Measurements from ENCODE around the gene LDB2. TPM values are rescaled to one million over a fixed set of nuclear protein-coding genes. Genes with fewer than 3 reads are reported as not detected.

Gene LDB2
- total RNA-seq, 1 donor, result 18.8 TPM

DNA sequence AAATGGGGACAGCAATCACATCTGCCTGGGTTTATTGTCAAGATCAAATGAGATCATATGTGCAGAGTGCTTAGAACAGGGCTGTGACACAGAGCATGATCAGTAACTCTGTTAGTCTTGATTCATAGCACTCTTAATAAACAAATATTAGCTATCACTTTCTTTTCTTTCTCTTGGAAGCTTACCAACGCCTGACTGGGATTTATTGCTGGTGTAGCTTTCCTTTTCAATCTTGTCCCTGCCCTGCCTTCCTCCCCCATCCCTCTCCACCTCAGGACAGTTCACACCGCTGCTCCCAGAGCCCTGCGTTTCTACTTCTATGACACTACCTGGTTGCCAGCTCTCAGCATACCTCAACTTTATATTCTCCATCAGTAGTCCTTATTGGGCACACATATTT, 120.7 kb downstream of the LDB2 start:
- H3K79me2 ChIP-seq (ENCODE audit: insufficient read depth, low read length), result no peaks in the 10 kb centered on the region

DNA sequence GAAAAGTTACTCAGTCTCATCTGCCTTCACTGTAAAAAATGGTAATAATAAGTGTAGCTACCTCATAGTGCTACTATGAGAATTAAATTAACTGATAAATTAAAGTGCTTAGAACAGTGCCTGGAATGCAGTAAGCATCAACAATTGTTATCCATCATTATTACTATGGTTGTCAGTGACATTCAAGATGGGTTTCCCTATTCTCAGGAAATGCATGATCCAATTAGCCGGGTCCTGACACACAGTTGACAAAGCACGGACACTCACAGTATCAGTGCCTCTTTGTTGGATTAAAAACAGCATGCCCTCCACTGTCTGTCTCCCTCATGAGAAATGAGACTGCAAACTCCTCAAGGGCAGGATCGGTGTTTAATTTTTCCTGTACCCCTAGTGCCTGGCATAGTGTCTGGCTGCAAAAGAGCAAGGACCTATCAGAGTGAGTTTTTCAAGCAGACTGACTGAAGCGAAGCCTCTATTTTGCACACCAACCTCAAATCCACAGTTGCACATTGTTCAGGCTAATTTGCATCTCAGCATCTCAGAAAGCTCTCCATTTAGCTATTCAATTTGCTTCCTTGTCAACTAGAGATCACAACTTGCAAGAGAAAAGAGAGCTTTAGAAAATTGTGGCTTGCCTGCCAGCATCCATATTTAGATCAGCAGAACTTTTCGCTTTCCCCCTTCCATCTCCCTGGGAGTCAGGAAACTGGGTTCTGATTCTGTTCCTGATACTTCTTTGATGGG, 122.9 kb downstream of the LDB2 start:
- peaks cover 44% of the 10 kb centered on the region for H3K4me1 ChIP-seq (ENCODE audit: insufficient read depth, low read length)
- no peaks in the 10 kb centered on the region for H4K20me1 ChIP-seq (ENCODE audit: insufficient read depth, low read length)
- DNase-seq (ENCODE audit: insufficient read length, low spot score, missing footprints), result no peak
- H3K27me3 ChIP-seq (ENCODE audit: insufficient read depth, low read length), result no peaks in the 10 kb centered on the region
- TF ChIP-seq, protein P1, sequence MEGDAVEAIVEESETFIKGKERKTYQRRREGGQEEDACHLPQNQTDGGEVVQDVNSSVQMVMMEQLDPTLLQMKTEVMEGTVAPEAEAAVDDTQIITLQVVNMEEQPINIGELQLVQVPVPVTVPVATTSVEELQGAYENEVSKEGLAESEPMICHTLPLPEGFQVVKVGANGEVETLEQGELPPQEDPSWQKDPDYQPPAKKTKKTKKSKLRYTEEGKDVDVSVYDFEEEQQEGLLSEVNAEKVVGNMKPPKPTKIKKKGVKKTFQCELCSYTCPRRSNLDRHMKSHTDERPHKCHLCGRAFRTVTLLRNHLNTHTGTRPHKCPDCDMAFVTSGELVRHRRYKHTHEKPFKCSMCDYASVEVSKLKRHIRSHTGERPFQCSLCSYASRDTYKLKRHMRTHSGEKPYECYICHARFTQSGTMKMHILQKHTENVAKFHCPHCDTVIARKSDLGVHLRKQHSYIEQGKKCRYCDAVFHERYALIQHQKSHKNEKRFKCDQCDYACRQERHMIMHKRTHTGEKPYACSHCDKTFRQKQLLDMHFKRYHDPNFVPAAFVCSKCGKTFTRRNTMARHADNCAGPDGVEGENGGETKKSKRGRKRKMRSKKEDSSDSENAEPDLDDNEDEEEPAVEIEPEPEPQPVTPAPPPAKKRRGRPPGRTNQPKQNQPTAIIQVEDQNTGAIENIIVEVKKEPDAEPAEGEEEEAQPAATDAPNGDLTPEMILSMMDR (IDR thresholded peaks at IDR 0.05; ENCODE audit: extremely low read depth, low read depth, low read length), result no peak
- H3K4me2 ChIP-seq (ENCODE audit: insufficient read depth, low read length), result no peak overlapping the region
- no peak overlapping the region for H3K27ac ChIP-seq (ENCODE audit: low read depth, low read length)
- no peaks in the 10 kb centered on the region for H3K9me3 ChIP-seq (ENCODE audit: low read depth, low read length)
- no peaks in the 10 kb centered on the region for H3K79me2 ChIP-seq (ENCODE audit: insufficient read depth, low read length)
- peaks cover 16% of the 10 kb centered on the region for H3K36me3 ChIP-seq (ENCODE audit: insufficient read depth, low read length)
- H2AFZ ChIP-seq (ENCODE audit: low read length), result no peak overlapping the region
- no peak overlapping the region for H3K4me3 ChIP-seq (ENCODE audit: insufficient read depth, low read length)

More for the DNA sequence above, 120.7 kb downstream of the LDB2 start:
- Histone ChIP-seq H3K4me2 (ENCODE audit: insufficient read depth, low read length) (no peak overlapping the region), H2AFZ (ENCODE audit: low read length) (no peak overlapping the region), H3K9me3 (ENCODE audit: low read depth, low read length) (no peaks in the 10 kb centered on the region), H3K4me3 (ENCODE audit: insufficient read depth, low read length) (no peak overlapping the region), H3K27me3 (ENCODE audit: insufficient read depth, low read length) (no peaks in the 10 kb centered on the region), H3K36me3 (ENCODE audit: insufficient read depth, low read length) (peaks cover 21% of the 10 kb centered on the region), H4K20me1 (ENCODE audit: insufficient read depth, low read length) (no peaks in the 10 kb centered on the region), H3K4me1 (ENCODE audit: insufficient read depth, low read length) (peaks cover 23% of the 10 kb centered on the region), H3K27ac (ENCODE audit: low read depth, low read length) (no peak overlapping the region)
- TF ChIP-seq, protein P1 (IDR thresholded peaks at IDR 0.05; ENCODE audit: extremely low read depth, low read depth, low read length), result no peak
- no peak for DNase-seq (ENCODE audit: insufficient read length, low spot score, missing footprints)

DNA sequence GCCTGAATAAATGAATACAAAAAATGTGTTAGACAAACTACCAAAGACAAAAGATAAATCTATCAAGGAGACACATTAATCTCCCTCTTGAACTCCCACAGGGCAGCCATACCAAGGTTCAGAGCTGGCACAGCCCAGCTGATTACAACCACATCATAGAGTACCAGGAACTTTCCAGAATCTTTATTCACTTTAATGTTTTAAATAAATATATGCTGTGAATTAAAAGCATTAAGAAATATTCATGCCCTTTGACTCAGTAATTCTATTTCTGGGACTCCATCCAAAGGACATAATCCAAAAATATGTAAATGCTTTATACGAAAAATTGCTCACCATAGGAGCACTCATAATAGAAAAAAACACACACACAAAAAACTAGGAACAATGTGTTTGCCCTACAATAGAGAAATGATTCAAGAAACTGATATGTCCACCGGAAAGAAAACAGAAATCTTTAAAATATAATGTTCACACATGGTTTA, 126.0 kb downstream of the LDB2 start:
- Histone ChIP-seq H4K20me1 (ENCODE audit: insufficient read depth, low read length) (no peaks in the 10 kb centered on the region), H2AFZ (ENCODE audit: low read length) (no peak overlapping the region), H3K79me2 (ENCODE audit: insufficient read depth, low read length) (no peaks in the 10 kb centered on the region), H3K27me3 (ENCODE audit: insufficient read depth, low read length) (no peaks in the 10 kb centered on the region), H3K4me2 (ENCODE audit: insufficient read depth, low read length) (peak overlapping the region; percentile 26), H3K27ac (ENCODE audit: low read depth, low read length) (peak overlapping the region; percentile 53), H3K4me3 (ENCODE audit: insufficient read depth, low read length) (no peak overlapping the region), H3K4me1 (ENCODE audit: insufficient read depth, low read length) (peaks cover 35% of the 10 kb centered on the region), H3K36me3 (ENCODE audit: insufficient read depth, low read length) (peaks cover 10% of the 10 kb centered on the region), H3K9me3 (ENCODE audit: low read depth, low read length) (no peaks in the 10 kb centered on the region)
- TF ChIP-seq, protein P1 (IDR thresholded peaks at IDR 0.05; ENCODE audit: extremely low read depth, low read depth, low read length), result no peak
- peak; percentile 43 for DNase-seq (ENCODE audit: insufficient read length, low spot score, missing footprints)

DNA sequence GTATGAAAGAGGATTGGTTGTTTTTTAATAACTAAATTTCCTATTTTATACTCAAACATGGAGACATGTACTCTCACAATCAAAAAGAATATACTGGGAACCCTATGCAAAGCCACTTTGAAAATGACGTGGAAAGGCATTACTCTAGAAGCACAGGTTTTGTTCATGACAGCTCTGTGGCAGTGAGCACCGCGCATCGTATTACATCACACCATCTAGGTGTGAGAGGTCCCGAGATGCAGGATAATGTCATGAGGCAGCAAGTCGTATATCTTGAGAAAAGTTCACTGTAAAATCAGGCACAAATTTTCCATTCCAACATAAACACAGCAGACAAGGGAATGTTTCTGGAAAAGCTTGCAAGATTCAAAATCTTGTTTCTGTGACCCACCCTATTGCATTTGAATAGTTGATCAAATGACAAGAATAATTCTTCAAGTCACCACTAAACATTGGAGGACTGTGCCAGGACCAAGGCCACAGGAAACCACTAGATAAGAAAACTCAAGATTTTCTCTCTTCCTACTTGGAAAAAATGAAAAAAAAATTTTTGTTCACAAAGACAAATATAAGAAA, 127.6 kb downstream of the LDB2 start:
- Histone ChIP-seq H2AFZ (ENCODE audit: low read length) (no peak overlapping the region), H4K20me1 (ENCODE audit: insufficient read depth, low read length) (no peaks in the 10 kb centered on the region), H3K4me1 (ENCODE audit: insufficient read depth, low read length) (peaks cover 35% of the 10 kb centered on the region), H3K79me2 (ENCODE audit: insufficient read depth, low read length) (no peaks in the 10 kb centered on the region), H3K36me3 (ENCODE audit: insufficient read depth, low read length) (no peaks in the 10 kb centered on the region), H3K27ac (ENCODE audit: low read depth, low read length) (no peak overlapping the region), H3K9me3 (ENCODE audit: low read depth, low read length) (no peaks in the 10 kb centered on the region), H3K27me3 (ENCODE audit: insufficient read depth, low read length) (no peaks in the 10 kb centered on the region), H3K4me2 (ENCODE audit: insufficient read depth, low read length) (no peak overlapping the region), H3K4me3 (ENCODE audit: insufficient read depth, low read length) (no peak overlapping the region)
- no peak for DNase-seq (ENCODE audit: insufficient read length, low spot score, missing footprints)
- TF ChIP-seq, protein P1 (IDR thresholded peaks at IDR 0.05; ENCODE audit: extremely low read depth, low read depth, low read length), result no peak

Data from osteoblast (primary cell).